CD4-positive, alpha-beta T cell treated with Interleukin-21 for 1 hour (primary cell): Measurements from ENCODE around the gene KMT2B.
"Not testable (repeated sequence)": the region's sequence is repeated elsewhere in the genome, so short reads cannot be mapped to it uniquely, and the experiment has no call there.

Experiments used
- DNase-seq: peaks from one replicate; pipeline ENCODE4 v3.0.0-alpha.2; 2020

Gene KMT2B

GRCh38 chr19:35710784-35711723 is 6.7 kb upstream of the KMT2B start:
- peak; percentile 36 for DNase-seq

GRCh38 chr19:35712567-35713505 is 5.0 kb upstream of the KMT2B start:
- DNase-seq, result peak; percentile 55

GRCh38 chr19:35713506-35713850 is 4.3 kb upstream of the KMT2B start:
- no peak for DNase-seq

DNA sequence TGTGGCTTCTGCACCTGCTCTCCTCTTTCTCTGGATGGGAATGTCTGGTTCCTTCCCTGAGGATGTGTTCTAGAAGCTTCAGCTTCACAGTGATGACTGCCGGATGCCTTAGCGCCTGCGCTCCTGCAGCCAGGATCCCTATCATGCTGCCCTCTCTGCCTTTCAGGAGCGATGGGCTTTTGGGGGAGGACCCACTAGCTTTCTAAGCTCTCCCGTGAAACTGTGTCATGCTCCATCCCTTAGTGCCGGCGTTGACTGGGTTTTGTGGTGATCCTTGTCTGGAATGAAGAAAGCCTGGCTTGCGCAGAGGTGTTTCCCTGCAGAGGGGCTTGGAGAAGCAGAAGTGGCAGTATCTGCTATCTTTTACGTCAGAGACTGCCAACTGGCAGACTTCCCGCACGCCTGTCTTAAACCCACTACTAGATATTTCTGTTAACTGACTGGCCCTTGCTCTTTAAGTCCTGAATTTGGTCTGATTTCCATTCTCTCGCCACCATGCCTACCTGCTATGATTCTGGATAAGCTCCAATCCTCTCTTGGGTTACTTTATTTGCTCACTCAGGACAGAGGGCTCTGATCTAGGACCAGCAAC is 3.8 kb upstream of the KMT2B start:
- no peak for DNase-seq

DNA sequence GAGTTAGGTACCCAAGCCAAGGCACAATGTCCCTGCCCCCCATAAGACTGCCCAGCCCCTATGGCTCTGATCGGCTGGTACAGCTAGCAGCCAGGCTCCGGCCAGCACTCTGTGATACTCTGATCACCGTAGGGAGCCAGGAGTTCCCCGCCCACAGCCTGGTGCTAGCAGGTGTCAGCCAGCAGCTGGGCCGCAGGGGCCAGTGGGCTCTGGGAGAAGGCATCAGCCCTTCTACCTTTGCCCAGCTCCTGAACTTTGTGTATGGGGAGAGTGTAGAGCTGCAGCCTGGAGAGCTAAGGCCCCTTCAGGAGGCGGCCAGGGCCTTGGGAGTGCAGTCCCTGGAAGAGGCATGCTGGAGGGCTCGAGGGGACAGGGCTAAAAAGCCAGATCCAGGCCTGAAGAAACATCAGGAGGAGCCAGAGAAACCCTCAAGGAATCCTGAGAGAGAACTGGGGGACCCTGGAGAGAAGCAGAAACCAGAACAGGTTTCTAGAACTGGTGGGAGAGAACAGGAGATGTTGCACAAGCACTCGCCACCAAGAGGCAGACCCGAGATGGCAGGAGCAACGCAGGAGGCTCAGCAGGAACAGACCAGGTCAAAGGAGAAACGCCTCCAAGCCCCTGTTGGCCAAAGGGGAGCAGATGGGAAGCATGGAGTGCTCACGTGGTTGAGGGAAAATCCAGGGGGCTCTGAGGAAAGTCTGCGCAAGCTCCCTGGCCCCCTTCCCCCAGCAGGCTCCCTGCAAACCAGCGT is 3.0 kb upstream of the KMT2B start:
- no peak for DNase-seq

DNA sequence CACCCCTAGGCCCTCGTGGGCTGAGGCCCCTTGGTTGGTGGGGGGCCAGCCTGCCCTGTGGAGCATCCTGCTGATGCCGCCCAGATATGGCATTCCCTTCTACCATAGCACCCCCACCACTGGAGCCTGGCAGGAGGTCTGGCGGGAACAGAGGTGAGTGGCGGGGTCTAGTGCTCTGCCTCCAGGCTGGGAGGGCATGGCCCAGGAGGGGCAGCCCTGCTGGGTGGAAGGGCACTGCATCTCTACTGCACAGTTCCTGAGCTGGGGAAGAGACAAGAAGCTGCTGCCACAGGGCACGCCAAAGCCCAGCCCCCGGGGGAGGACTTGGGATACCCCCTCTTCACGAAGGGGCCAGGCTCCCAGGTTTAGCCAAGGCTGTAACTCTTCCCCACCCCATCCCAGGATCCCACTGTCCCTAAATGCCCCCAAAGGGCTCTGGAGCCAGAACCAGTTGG is 2.4 kb upstream of the KMT2B start:
- no peak for DNase-seq

- DNase-seq, result peak; percentile 19
These were observed 1.6 kb upstream of the KMT2B start for GRCh38 chr19:35715981-35716800.

DNA sequence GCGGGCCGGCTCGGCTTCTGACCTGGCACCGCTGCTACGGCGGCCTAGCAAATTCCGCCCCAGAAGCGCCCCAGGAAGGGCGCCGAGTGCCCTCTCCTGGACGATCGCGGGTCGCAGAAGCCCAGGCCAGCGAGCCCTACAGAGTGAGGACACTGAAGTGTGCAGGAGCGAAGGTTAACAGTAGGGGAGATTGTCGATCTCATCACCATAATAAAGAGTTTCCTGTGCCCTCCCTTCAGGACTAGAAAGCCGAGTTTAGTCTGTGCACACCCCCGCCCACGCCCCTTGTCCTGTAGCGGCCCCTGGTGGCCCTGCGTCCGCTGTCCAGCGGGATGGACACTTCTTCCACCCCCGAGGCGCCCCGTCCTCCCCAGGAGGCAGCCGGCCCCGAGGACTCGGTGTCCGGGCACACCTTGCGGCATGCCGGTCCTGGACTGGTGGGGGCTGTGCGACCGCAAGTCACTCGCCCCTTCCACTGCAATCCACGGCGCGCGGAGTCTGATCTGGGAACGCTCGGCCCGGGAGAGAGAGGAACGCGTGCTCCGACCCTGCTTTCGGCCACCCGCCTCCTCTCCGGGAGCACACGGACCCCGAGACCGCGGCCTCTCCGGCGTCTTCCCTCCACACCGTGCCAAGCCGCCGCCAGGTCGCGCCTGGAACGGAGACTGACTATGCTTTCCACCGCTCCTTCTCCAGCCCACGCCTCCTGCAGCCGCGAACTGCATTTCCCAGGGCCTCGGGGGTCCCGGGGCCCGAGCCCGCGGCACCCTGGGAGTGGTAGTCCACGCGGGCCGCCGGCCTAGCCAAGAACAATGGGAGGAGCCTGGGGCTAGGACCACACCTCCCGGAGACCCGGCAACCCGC is 770 bp upstream of the KMT2B start:
- peak; percentile 98 for DNase-seq

DNA sequence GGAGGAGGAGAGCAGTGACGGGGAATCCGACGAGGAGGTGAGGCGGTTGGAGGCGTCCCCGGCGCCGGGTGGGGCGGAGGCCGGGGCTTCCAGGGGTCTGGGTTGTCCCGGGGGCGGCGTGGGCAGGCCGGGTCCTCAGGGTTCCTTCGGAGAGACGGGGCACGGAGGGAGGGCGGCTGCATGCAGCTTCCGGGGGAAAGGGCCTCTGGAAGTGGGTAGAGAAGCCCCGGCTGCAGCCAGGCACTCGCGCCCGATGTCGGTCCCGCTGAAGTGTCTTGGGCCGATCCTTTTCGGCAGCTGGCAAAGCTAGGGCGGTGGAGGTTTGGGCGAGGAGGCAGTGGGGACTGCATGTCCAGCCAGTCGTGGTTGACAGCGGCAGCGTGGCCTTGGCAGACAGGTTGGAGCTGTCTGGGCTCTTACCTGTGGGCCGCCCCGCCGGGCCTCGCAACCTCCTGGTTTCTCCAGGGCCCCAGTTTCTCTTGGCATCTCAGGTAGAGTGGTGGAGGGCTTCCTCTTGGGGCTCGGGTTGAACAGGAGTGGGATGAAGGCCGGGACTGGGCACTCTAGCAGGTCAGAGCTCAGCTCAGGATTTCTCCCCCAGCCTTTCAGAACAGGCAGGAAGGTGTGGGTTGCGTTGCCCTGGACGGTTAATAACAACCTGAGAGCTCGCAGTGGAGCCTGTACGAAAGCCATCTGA is 690 bp downstream of the KMT2B start:
- DNase-seq, result peak; percentile 39

DNA sequence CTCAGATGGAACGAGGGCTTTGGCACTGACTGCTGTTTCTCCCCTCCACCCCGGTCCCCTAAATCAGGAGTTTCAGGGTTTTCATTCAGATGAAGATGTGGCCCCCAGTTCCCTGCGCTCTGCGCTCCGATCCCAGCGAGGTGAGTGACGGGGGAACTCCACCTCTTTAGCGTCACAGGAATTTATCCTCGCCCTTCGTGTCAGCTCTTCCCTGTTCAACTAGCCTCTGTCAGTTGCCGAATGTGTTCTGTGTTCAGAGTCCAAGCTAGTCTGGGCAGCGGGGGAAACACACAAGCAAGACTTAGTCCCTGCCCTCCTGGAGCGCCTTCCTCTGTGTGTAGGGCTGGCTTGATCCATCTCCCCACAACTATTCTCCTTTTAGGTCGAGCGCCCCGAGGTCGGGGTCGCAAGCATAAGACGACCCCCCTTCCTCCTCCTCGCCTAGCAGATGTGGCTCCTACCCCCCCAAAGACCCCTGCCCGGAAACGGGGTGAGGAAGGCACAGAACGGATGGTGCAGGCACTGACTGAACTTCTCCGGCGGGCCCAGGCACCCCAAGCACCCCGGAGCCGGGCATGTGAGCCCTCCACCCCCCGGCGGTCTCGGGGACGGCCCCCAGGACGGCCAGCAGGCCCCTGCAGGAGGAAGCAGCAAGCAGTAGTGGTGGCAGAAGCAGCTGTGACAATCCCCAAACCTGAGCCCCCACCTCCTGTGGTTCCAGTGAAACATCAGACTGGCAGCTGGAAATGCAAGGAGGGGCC is 1.8 kb downstream of the KMT2B start:
- no peak for DNase-seq

DNA sequence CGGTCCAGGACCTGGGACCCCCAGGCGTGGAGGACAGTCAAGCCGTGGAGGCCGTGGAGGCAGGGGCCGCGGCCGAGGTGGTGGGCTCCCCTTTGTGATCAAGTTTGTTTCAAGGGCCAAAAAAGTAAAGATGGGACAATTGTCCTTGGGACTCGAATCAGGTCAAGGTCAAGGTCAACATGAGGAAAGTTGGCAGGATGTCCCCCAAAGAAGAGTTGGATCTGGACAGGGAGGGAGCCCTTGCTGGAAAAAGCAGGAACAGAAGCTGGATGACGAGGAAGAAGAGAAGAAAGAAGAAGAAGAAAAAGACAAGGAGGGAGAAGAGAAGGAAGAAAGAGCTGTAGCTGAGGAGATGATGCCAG is 2.3 kb downstream of the KMT2B start:
- no peak for DNase-seq

GRCh38 chr19:35720648-35721047 is 2.8 kb downstream of the KMT2B start:
- DNase-seq, result no peak

GRCh38 chr19:35721374-35721773 is 3.6 kb downstream of the KMT2B start:
- DNase-seq, result no peak

DNA sequence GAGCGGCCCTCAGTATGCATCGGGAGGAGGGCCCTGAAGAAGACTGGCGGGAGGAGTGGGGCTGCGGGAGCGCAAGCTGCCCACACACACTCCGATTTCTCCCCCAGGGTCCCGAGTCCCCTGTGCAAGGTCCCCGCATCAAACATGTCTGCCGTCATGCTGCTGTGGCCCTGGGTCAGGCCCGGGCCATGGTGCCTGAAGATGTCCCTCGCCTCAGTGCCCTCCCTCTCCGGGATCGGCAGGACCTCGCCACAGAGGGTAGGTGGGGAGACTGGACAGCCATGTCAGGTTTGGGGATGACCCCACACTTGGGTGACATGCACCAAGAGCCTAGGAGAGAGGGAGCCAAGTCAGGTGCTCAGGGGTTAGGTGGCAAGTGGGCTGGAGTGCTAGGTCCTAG is 4.7 kb downstream of the KMT2B start:
- DNase-seq, result no peak

GRCh38 chr19:35722897-35723296 is 5.1 kb downstream of the KMT2B start:
- DNase-seq, result no peak

GRCh38 chr19:35723671-35724070 is 5.9 kb downstream of the KMT2B start:
- DNase-seq, result no peak

GRCh38 chr19:35724132-35724531 is 6.3 kb downstream of the KMT2B start:
- not testable (repeated sequence) for DNase-seq

DNA sequence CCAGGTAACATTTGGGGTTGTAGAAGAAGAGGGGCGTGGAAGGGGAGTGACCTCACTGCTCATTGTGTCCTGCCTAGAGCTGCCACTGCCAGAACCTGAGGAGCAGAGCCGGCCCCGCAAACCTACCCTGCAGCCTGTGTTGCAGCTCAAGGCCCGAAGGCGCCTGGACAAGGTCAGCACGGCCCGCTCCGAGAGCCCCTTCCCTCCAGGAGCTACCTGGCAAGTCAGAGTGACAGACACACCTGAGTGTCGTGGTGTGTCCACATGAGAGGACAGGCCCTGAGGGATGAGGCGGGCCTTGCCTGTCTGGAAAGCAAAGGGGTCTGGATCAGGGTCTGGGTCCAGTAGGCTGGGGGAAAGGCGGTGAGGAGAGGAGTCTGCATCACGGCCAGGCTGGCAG is 6.8 kb downstream of the KMT2B start:
- no peak for DNase-seq

DNA sequence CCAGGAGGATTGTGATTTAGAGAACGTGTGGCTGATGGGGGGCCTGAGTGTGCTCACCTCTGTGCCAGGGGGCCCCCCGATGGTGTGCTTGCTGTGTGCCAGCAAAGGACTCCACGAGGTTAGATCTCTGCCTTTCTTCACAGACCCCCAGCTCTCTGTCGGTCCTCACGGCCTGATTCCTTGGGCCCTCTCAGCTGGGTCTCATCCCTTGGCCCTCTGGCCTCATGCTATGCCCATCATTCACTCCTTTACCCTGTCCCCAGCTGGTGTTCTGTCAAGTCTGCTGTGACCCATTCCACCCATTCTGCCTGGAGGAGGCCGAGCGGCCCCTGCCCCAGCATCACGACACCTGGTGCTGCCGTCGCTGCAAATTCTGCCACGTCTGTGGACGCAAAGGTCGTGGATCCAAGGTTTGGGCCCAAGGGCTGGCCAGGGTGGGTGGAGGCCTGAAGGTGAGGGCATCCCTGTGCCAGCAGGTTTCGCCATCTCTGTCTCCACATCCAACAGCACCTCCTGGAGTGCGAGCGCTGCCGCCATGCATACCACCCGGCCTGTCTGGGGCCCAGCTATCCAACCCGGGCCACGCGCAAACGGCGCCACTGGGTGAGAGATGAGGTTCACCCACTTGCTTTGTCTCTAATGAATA is 7.5 kb downstream of the KMT2B start:
- DNase-seq, result no peak
